T-helper 2 cell (primary cell): ENCODE data around the gene ARHGAP1.
"Not testable (repeated sequence)": the region's sequence is repeated elsewhere in the genome, so short reads cannot be mapped to it uniquely, and the experiment has no call there.

Source experiments
- DNase-seq, 5 experiments: peaks; one replicate each; pipeline versions ENCODE4 v3.0.0 to v3.0.0-alpha.2; 2012 to 2022

The ARHGAP1 gene

DNA sequence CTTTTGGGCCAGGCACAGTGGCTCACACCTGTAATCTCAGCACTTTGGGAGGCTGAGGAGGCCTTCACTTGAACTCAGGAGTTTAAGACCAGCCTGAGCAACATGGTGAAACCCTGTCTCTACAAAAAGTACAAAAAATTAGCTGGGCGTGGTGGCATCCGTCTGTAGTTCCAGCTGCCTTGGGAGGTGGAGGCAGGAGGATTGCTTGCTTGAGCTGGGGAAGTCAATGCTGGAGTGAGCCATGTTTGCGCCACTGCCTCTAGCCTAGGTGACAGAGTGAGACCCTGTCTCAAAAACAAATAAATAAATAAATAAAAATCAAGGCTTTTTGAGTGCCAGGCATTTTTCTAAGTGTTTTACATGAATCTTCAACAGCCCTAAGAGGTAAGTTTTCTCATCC, 29.9 kb downstream of the ARHGAP1 start:
- not testable (repeated sequence) for DNase-seq

DNA sequence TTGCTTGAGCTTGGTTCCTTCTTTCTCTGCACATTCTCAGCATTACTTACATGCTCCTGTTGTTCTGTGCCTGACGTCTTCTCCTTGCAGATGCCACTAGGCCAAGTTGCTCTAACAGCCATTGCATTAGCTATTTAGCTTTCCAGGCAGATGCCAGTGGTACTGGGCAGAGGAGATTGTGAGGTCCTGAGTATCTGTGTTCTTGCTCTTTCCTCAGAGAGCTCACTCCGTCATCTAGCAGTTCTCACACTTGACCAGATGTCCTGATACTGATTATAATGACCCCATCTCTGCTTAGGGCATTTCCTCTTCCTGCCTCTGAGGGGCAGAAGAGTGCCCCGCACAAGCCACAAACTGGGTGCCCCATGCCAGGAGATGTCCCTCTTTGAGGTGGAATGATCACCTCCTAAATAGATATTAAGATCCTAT, 30.7 kb downstream of the ARHGAP1 start:
- DNase-seq = peak in 1 of 5 experiments; percentile 26

DNA sequence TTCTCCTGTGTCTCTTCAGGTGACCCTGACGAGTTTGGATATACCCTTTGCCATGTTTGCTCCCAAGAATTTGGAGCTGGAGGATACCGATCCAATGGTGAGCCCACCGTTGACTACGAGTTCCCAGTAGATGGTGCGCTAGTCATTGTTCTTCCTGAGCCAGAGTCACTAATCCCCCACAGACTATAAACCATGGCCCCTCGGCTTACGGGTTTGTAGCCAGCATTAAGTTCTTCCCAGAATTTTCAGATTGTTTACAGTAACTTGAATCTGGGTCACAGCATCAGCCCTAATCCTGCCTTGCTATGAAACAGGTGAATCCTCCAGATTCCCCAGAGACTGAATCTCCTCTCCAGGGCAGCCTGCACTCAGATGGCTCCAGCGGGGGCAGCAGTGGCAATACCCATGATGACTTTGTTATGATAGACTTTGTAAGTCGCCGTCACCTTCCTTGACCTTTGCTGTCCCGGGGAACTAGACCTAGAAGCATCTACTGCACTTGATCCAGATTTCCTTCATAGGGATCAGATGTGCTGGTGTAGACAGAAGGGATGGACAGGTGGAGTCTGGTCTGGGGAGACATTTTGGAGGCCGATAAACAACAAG, 31.8 kb downstream of the ARHGAP1 start:
- DNase-seq = no peak

DNA sequence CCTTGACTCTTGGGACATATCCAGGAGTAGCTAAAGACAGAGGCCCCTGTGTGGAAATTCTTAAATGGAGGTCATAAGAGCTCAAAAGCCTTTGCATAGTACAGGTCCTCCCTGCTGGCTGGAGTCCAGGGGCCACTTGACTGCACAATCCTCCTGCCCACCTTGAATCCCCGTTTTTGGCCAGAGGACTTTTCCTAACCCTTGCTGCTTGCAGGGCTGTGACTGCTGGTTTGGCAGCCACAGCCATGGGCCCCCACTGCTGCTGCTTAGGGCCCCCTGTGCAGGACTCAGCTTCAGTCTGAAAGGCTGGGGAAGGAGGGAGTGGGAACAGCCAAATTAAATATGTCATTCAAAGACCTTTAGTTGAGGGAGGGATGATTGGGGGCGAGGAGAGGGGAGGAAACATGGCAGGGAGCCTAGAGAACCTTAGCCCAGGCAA, 33.4 kb downstream of the ARHGAP1 start:
- no peak for DNase-seq

DNA sequence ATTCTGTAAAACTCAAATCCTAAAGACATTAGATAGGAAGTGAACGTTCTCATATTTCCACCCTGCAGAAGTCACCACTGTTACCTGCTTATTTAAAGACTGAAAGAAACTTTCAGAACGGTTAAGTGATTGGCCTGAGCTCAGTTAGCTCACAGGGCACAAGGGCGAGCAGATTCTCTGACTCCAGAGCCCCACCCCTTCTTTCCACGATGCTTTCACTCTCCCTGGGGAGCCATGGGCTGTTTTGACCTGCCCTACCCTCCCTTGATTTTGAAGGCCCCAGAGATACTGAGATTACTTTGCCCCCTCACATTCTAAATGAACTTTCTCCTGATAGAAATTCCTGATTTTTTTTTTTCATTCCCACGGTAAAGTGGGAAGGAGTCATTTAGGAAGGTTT, 33.9 kb downstream of the ARHGAP1 start:
- no peak for DNase-seq

DNA sequence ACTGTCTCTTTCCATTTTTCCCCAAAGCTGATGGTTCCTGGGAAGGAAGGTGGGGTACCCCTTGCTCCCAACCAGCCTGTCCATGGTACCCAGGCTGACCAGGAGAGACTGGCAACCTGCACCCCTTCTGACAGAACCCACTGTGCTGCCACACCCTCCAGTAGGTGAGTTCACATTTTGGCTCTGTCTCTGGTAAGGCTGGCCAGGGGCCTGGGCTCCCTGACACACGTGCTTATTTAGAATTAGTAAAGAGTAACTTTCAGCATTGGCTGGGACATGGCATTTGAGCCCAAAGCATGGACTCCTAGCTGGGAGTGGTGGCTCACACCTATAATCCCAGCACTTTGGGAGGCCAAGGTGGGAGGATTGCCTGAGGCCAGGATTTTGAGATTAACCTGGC, 35.1 kb downstream of the ARHGAP1 start:
- no peak for DNase-seq

DNA sequence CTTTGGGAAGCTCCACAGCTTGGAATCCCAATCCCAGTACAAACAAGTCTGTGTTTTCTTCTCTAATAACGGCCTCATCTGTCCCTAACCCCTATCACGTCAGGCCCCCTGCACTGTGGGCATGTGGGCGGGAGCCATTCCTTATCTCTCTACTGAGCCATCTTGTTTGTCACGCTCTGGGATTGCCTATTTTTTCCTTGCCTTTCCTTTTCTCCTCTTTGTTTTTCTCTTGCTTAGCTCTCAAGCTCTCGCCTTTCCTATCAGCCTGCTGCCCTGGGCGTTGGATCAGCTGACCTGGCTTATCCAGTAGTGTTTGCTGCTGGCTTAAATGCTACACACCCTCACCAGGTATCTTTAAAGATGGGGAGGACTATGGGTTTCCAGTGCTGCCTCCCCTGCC, 35.8 kb downstream of the ARHGAP1 start:
- DNase-seq = no peak

DNA sequence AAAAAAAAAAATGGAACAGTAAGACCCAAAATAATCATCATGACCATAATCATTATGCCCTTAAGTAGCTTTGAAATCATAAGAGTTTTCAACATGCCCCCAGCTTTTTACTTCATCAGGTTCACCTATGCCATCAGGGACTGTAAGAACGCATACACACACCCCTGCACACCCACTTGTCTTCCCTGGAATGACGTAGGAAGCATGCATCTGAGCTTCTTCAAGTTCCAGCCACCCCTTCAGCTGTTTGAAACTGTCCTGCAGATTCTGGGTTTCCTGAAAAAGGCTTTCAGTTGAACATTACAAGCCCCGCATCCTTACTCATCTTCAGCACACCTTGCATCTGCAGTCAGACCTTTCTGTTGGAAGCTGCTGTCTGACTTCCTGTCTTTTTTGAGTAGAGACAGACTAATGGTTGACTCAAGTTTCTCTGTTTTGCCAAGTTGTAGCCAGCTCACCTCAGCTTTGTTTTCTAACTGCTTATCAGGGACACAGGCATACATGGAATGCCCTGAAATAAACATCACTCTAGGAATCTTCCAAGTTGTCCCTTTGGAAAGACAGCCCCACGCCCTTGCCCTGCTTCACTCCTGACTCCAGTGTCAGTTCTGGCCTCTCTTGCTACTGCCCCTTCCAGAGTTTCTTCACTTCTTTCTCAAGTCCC, 37.0 kb downstream of the ARHGAP1 start:
- no peak for DNase-seq

DNA sequence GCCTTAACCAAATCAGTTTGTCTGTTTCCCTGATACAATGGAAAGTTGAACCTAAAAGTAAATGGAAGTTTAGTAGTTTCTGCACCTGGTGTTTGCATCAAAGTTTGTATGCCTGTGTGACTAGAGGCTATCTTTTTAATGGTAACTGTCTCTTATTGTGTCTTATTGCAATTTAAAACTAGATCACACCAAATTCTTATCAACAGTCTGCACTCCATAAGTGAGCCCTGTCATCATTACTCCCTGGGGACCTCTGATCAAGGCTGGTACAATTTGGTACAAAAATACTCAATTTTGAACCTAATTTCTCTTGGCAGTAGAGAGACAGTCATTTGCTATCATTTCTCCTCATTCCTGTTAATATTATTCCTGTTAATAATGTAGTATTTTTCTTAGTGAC, 38.1 kb downstream of the ARHGAP1 start:
- no peak for DNase-seq

DNA sequence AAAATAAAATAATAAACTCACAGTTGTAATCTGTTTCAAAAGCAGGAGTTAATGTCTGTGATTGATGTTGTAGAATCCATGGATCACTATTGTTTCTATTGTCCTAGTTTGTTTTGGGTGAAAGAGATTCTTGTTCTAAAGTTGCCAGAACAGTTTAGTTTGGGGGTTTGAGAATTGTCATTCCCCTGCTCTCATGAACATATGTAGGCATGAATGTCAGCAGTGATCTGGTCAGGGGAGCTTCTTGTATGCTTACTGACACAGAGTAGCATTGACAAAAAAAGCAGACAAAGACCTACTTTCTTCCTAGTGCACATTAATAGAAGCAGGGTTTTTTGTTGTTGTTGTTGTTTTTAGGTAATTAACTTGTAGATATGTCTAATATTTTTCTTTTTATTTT, 38.6 kb downstream of the ARHGAP1 start:
- no peak for DNase-seq

DNA sequence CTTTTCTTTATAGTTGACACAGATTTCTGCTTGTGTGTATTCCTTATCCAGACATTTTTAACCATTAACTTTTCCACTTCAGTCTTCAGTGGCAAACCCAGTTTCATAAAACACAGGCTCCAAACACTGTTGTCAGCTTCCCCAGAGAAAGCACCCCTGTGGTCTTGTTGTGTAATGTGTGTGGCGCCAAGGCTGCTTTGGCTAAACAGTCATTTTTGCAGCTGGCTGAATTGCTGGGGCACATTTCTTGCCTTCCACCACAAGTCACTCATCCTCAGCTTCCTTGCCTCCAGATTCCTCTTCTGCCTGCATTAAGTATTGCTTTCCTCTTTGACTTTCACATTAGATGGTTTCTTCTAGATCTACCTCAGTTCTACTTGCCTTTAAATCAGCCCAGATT, 40.5 kb downstream of the ARHGAP1 start:
- DNase-seq = no peak

DNA sequence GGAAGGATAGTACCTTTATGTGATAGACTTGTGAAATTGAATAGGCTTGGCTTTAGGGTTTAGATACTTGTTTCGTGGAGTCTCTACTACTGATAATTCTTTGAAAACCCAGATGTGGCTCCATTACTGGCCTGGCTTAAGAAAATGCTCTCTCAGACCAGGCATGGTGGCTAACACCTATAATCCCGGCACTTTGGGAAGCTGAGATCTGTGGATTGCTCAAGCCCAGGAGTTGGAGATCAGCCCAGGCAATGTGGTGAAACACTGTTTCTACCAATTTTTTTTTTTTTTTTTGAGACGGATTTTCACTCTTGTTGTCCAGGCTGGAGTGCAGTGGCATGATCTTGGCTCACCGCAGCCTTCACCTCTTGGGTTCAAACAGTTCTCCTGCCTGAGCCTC, 42.2 kb downstream of the ARHGAP1 start:
- DNase-seq = no peak

DNA sequence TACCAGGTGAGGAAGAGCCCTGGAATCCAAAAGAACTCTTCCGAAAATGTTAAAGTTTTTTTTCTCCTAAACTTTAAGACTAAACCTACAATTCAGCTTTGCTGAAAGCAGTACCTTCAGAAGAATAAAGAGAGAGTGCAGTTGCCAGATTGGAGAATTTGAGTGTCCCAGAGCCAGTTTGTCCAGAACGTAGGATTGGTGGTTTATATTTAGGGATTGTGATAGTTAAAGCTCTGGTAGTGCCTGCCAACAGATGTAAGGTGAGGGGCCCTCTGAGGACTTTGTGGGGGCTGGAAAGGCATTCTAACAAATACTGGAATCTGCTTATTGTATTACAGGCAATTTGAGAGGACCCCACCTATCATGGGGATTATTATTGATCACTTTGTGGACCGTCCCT, 43.2 kb downstream of the ARHGAP1 start:
- DNase-seq = no peak

DNA sequence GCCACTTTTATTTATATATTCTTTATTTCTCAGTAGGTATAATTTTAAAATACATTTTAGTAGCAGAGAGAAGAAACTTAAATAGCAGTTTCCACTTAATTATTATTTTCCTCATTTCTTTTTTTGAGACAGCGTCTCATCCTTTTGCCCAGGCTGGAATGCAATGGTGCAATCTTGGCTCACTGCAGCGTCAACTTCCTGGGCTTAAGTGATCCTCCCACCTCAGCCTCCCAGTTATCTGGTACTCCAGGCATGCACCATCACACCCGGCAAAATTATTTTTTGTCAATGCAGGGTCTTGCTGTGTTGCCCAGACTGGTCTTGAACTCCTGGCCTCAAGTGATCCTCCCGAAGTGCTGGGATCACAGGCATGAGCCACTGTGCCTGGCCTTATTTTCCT, 44.8 kb downstream of the ARHGAP1 start:
- no peak for DNase-seq

DNA sequence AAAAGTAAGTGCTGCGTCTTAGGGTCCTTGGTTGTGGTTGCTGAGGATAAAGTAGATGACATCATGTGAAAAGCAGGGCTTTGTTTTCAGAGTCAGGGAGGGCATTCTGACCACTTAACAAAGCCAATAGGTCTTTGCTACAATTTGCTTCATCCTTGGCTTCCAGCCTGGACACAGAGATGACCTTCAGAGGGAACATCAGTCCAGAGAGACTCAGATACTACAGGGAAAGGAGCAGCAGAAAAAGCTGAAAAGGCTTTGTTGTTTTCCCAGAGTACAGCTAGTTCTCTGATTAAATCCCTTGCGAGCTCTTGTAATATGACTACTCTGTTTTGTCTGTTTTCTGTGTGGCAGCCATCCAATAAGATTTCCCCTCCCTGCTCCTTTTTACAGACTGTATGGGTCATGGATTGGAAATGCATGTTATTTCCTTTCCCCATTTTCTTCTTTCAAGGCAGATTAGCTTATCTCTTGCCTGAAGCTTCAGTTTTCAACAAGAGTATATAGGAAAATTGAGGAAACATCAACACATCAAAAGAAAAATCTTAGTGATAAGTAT, 51.2 kb downstream of the ARHGAP1 start:
- no peak for DNase-seq

DNA sequence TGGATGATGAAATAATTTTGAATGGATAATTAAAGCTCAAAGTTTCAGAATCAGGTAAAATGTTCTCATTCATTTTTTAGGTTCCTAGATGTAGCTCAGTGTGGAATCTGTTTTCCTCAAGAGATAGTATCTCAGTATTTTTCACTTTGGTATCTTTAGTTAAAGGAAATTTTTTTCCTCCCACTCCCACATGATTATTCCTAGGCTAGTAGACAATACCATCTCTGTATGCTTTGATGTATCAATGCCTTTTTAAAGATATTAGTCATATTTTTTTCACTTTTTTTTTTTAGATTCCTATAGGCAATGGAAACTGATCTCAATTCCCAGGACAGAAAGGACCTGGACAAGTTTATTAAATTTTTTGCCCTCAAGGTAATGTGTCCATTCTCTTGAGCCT, 56.4 kb downstream of the ARHGAP1 start:
- DNase-seq = no peak

DNA sequence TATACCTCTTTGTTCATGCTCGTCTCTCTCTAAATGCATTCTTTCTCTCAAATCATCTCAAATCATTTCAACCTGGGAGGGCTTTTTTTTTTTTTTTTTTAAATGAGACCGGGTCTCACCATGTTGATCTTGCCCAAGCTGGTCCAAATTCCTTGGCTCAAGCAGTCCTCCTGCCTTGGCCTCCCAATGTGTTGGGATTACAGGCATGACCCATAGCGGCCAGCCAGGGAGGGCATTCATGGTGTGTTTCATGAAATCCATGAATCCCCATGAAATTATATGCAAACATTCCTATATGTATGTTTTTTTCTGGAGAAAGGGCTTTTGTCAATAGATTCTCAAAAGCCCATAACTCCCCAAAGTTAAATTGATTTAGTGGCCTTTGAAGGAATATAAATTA, 56.9 kb downstream of the ARHGAP1 start:
- DNase-seq = no peak

DNA sequence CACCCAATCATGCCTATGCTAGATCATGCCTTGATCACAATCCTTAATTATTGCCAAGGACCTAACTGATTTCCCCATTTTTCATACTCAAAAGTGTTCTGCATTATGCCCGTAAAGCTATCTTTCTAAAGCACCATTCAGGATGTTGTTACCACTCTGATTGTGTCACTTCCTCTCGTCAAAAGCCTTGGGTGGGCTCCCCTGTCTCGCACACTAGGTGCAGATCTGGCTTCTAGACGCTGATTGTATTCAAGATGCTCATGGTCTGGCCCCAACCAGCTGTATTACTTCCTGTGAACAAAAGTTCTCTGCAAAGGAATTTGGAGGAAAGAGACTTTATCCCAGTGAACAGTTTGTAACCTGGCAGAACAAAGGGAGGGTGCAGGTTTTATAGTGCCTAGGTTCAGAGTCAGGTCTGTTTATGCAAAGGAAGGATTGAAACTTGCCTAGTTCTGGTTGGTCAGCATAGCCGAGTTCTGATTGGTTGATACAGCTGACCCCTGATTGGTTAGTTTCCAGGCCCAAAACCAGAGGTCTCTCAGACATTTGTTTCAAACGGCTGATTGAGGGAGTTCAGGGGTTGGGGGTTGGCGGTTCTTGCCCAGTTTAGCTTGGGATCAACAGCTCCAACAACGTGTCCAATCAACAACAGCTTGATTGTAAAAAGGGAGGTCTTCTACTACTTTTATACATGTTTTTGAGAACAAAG, 57.6 kb downstream of the ARHGAP1 start:
- DNase-seq = no peak

DNA sequence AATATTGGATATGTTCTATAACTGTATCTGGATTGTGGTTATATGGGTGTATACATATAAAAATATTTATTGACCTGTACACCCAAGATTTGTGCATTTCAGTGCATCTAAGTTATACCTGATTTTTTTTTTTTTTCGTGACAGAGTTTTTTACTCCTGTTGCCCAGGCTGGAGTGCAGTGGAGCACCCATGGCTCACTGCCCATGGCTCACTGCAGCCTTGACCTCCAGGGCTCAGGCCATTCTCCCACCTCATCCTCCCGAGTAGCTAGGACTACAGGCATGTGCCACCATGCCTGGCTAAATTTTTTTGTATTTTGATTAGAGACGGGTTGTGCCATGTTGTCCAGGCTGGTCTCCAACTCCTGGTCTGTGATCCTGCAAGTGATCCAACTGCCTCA, 58.8 kb downstream of the ARHGAP1 start:
- DNase-seq = no peak

DNA sequence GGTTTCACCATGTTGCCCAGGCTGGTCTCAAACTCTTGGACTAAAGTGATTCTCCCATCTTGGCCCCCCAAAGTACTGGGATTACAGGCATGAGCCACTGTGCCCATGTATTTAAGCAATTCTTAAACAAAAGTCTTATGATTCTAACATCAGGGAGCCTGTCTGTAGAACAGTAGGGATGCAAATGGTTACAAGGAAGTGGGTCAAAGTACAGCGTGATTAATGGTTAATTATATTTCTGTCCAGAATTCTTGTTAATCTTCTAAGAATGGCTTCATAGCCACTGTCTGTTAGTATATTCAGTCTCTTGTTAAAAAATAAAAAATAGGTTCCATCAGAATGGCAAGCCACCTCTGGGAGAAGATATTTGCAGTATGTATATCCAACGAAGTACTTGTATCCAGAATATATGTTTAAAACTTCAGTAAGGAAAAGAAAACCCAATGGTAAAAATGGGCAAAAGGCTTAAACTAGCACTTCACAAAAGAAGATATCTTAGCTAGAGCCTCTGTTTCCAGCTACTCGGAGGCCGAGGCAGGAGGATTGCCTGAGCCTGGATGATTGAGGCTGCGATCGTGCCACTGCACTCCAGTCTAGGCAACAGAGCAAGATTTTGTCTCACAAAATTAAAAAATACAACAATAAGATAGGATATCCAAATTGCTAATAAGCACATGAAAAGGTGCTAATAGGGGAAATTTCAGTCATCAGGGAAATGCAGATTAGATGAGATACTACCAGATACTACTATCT, 60.2 kb downstream of the ARHGAP1 start:
- no peak for DNase-seq

DNA sequence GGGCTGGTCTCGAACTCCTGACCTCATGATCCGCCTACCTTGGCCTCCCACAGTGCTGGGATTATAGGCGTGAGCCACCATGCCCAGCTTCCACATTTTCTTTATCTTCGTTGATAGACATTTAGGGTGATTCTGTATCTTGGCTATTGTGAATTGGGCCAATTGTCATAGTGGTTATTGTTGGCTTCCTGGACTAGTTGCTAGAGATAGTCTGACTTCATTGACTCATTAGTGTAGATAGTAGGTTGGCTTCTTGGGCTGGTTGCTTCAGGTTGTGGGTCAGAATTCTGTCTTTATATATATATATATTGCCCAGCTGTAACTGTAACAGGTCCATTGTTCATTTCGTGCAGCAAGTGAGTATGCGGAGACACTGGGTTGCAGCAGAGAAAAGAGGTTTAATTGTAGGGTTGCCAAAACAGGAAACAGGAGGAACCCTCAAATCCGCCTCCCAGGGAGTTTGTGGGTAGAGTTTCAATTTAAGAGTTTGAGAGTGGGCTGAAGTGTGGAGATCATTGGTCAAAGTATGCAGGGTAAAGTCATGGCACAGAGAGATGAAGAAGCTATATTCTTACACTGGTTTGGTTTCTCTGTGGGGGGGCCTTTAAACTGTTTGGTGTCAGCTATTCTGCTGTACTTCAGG, 61.1 kb downstream of the ARHGAP1 start:
- no peak for DNase-seq

DNA sequence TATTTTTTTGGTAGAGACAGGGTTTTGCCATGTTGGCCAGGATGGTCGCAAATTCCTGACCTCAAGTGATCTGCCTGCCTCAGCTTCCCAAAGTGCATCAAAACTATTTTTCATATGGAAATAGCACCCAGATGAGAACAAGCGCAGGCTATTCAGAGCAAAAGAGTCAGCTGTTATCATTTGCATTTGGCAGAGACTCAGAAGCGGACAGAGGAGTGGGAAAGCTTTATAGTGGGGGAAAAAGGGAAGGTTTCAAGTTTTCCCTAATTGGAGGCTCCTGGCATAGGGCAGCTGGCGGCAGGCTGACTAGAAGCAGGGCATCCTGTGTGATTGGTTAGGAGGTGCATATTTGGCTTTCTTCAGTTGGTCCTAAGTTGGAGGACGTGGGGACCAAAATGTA, 62.9 kb downstream of the ARHGAP1 start:
- DNase-seq = no peak
